Stimulated activated CD4-positive, alpha-beta T cell treated with anti-CD3 and anti-CD28 coated beads, Interleukin-2, amount 100 ng/mL, for 48 hours (primary cell): ENCODE data around the gene POLR2C.

ENCODE experiments used
- DNase-seq, 2 donors: peaks; one replicate each; pipeline ENCODE4 v3.0.0-alpha.2; 2020

The POLR2C gene

GRCh38 chr16:57505169-57505568 is 42.7 kb downstream of the POLR2C start:
- DNase-seq, result no peak

- no peak for DNase-seq
Observed at GRCh38 chr16:57507136-57508034, 44.9 kb downstream of the POLR2C start.

GRCh38 chr16:57508035-57508425 is 45.6 kb downstream of the POLR2C start:
- no peak for DNase-seq

GRCh38 chr16:57509231-57509923 is 46.9 kb downstream of the POLR2C start:
- no peak for DNase-seq

- DNase-seq, result no peak
Observed at GRCh38 chr16:57510016-57510871, 47.8 kb downstream of the POLR2C start.

GRCh38 chr16:57512296-57513001 is 50.0 kb downstream of the POLR2C start:
- no peak for DNase-seq

GRCh38 chr16:57513371-57514102 is 51.1 kb downstream of the POLR2C start:
- no peak for DNase-seq

GRCh38 chr16:57514371-57514770 is 51.9 kb downstream of the POLR2C start:
- DNase-seq, result no peak

- no peak for DNase-seq
Observed at GRCh38 chr16:57514791-57515600, 52.5 kb downstream of the POLR2C start.

- no peak for DNase-seq
Observed at GRCh38 chr16:57516176-57516725, 53.8 kb downstream of the POLR2C start.

- DNase-seq, result no peak
Observed at GRCh38 chr16:57516773-57517172, 54.3 kb downstream of the POLR2C start.

- DNase-seq, result no peak
Observed at GRCh38 chr16:57517397-57518367, 55.2 kb downstream of the POLR2C start.

GRCh38 chr16:57518520-57518919 is 56.0 kb downstream of the POLR2C start:
- DNase-seq, result no peak

GRCh38 chr16:57518922-57519321 is 56.4 kb downstream of the POLR2C start:
- no peak for DNase-seq

GRCh38 chr16:57519796-57520360 is 57.4 kb downstream of the POLR2C start:
- DNase-seq, result peak; percentile 82 to 84
